ENCODE data around the gene RIOK3. TPM values are rescaled to one million over a fixed set of nuclear protein-coding genes. Genes with fewer than 3 reads are reported as not detected.

The RIOK3 gene
- total RNA-seq, 1 experiment from 2014 or later, result 42.5 TPM

DNA sequence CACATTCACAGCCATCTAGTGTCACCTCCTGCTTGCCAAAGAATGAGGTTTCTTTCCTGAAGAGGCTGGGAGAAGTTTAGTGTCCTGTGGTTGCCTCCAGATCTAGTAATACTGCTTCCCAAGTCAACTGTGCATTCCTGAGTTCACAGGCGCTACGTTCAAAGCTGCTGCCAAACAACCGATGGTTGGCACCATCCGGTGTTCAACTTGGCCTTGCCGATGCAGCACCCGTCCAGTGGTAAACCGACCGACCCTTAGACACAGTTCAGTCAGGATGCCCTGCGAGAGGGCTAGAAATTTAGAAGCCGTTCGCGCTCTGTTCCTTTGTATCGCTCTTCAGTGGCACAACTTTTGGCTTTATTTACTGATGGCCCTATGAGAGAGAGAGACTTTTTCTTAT lies 78.8 kb downstream of the RIOK3 start:
- intact Hi-C loops (cut with micrococcal nuclease), result no loop called here
- BruUV-seq (replicated peaks), result no TSS peak
- Histone ChIP-seq H3K27me3 (ENCODE audit: insufficient read depth, low read length) (no peaks in the 10 kb centered on the region), H4K20me1 (ENCODE audit: insufficient read depth) (no peaks in the 10 kb centered on the region), H3K4me3 (replicated peaks in 1 of 2; ENCODE audit: low read depth in 1 of 2, low read length in 2 of 2) (no peak overlapping the region), H3K9me2 (ENCODE audit: insufficient read depth) (no peaks in the 10 kb centered on the region), H3K9me3 (ENCODE audit: control insufficient read depth in 1 of 2, insufficient read depth in 1 of 2, low read depth in 1 of 2, low read length in 2 of 2) (no peaks in the 10 kb centered on the region), H3K4me1 (ENCODE audit: control insufficient read depth in 1 of 2, insufficient read depth in 2 of 2, low read length in 2 of 2) (peaks cover 13 to 25% of the 10 kb centered on the region in 2 experiments), H2AFZ (ENCODE audit: low read depth, low read length, poor library complexity, severe bottlenecking) (no peak overlapping the region), H3K4me2 (ENCODE audit: low read length) (no peak overlapping the region), H3K27ac (ENCODE audit: low read depth, low read length) (no peak overlapping the region), H3K36me3 (ENCODE audit: control insufficient read depth in 1 of 2, insufficient read depth in 2 of 2, low read length in 2 of 2) (peaks cover 38 to 53% of the 10 kb centered on the region in 2 experiments; a peak in 3 of 4 replicates), H3K79me2 (ENCODE audit: insufficient read depth, low read length) (no peaks in the 10 kb centered on the region), H3K9ac (ENCODE audit: low read length) (no peak overlapping the region)
- ChIA-PET RAD21 (ENCODE audit: low non-redundant PET in 1 of 2, low total read pairs in 2 of 2, uncharacterized antibody in 2 of 2, unreplicated experiment in 2 of 2) (no interaction called here), POLR2A (no interaction called here), CTCF (interaction anchor here (1.3 kb wide), 1 partner anchor 171 kb away, joined by 4 read pairs; no protein-coding TSS in a partner anchor)
- ATAC-seq (no peak), DNase-seq (ENCODE audit: low read depth, low spot score) (no peak)
- TF ChIP-seq EGR1 (IDR thresholded peaks at IDR 0.05; ENCODE audit: low read depth), result no peak
- no peak for TF ChIP-seq FOSL1 (IDR thresholded peaks at IDR 0.05; ENCODE audit: low read depth)
- TF ChIP-seq, protein P1, sequence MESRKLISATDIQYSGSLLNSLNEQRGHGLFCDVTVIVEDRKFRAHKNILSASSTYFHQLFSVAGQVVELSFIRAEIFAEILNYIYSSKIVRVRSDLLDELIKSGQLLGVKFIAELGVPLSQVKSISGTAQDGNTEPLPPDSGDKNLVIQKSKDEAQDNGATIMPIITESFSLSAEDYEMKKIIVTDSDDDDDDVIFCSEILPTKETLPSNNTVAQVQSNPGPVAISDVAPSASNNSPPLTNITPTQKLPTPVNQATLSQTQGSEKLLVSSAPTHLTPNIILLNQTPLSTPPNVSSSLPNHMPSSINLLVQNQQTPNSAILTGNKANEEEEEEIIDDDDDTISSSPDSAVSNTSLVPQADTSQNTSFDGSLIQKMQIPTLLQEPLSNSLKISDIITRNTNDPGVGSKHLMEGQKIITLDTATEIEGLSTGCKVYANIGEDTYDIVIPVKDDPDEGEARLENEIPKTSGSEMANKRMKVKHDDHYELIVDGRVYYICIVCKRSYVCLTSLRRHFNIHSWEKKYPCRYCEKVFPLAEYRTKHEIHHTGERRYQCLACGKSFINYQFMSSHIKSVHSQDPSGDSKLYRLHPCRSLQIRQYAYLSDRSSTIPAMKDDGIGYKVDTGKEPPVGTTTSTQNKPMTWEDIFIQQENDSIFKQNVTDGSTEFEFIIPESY (IDR thresholded peaks at IDR 0.05; ENCODE audit: extremely low read depth, insufficient replicate concordance, low read length), result no peak
- no peak for TF ChIP-seq ZFX (IDR thresholded peaks at IDR 0.05)
- TF ChIP-seq, protein P2, sequence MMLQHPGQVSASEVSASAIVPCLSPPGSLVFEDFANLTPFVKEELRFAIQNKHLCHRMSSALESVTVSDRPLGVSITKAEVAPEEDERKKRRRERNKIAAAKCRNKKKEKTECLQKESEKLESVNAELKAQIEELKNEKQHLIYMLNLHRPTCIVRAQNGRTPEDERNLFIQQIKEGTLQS (IDR thresholded peaks at IDR 0.05), result no peak
- TF ChIP-seq SP1 (IDR thresholded peaks at IDR 0.05; ENCODE audit: low read depth), result no peak
- TF ChIP-seq EZH2 (IDR thresholded peaks at IDR 0.05), result no peak
- no peak for TF ChIP-seq TCF7L2 (IDR thresholded peaks at IDR 0.05; ENCODE audit: borderline replicate concordance, extremely low read depth, insufficient read depth, insufficient read length)
- no peak for TF ChIP-seq RAD21 (IDR thresholded peaks at IDR 0.05; ENCODE audit: low read depth)

Other genes starting within 250 kb of the RIOK3 start
- gene RMC1, start 50.2 kb downstream of the RIOK3 start, total RNA-seq (2021; ENCODE audit: unreplicated experiment), result 38.4 TPM
- 51.6 TPM for gene NPC1, start 133.2 kb downstream of the RIOK3 start, total RNA-seq (2021; ENCODE audit: unreplicated experiment)
- gene ANKRD29, start 209.6 kb downstream of the RIOK3 start, total RNA-seq (2021; ENCODE audit: unreplicated experiment), result 8.8 TPM
- gene LAMA3, start 236.2 kb downstream of the RIOK3 start, total RNA-seq (2021; ENCODE audit: unreplicated experiment), result 5.6 TPM

All from HCT116 (cell line).